GM12872 (cell line): Measurements from ENCODE around the gene CHSY1.

Source experiments
- TF ChIP-seq, protein P1 (sequence below): IDR thresholded peaks from 3 replicates; pipeline ENCODE4 v1.5.1; 2011; ENCODE audit warnings: low read depth, mild to moderate bottlenecking, low read length, moderate library complexity; ENCODE audit not compliant: insufficient read depth

The CHSY1 gene

GRCh38 chr15:101173233-101174119, 78.4 kb downstream of the CHSY1 start:
- TF ChIP-seq, protein P1, sequence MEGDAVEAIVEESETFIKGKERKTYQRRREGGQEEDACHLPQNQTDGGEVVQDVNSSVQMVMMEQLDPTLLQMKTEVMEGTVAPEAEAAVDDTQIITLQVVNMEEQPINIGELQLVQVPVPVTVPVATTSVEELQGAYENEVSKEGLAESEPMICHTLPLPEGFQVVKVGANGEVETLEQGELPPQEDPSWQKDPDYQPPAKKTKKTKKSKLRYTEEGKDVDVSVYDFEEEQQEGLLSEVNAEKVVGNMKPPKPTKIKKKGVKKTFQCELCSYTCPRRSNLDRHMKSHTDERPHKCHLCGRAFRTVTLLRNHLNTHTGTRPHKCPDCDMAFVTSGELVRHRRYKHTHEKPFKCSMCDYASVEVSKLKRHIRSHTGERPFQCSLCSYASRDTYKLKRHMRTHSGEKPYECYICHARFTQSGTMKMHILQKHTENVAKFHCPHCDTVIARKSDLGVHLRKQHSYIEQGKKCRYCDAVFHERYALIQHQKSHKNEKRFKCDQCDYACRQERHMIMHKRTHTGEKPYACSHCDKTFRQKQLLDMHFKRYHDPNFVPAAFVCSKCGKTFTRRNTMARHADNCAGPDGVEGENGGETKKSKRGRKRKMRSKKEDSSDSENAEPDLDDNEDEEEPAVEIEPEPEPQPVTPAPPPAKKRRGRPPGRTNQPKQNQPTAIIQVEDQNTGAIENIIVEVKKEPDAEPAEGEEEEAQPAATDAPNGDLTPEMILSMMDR = no peak

DNA sequence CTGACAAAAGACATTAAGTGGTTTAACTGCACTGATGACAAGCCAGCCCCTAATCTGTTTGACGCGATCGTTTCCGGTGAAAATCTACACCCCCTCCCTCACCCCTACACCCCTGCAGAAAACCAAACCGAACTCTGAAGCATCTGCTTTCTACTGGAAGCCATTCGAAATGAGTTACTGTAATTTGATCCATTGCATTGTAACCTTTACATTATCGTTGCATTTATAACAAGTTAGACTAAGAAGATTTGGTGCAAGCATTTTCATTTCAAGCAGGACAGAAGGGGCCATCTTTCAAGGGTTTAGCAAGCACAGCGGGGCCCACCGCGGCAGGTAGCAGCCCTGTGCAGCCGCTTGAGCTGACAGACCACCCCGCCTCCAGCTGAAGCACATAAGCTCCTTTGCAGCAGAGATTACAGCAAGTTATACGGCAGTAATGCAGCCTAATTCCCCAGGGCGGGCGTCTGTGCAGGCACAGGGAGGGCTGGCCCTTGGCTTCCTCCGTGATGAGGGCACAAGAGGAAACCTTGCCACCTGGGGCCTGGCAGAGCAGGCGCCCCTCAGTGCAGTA, 79.3 kb downstream of the CHSY1 start:
- TF ChIP-seq, protein P1 = no peak

- TF ChIP-seq, protein P1 = no peak
Measured at GRCh38 chr15:101171954-101172353, 79.9 kb downstream of the CHSY1 start.

DNA sequence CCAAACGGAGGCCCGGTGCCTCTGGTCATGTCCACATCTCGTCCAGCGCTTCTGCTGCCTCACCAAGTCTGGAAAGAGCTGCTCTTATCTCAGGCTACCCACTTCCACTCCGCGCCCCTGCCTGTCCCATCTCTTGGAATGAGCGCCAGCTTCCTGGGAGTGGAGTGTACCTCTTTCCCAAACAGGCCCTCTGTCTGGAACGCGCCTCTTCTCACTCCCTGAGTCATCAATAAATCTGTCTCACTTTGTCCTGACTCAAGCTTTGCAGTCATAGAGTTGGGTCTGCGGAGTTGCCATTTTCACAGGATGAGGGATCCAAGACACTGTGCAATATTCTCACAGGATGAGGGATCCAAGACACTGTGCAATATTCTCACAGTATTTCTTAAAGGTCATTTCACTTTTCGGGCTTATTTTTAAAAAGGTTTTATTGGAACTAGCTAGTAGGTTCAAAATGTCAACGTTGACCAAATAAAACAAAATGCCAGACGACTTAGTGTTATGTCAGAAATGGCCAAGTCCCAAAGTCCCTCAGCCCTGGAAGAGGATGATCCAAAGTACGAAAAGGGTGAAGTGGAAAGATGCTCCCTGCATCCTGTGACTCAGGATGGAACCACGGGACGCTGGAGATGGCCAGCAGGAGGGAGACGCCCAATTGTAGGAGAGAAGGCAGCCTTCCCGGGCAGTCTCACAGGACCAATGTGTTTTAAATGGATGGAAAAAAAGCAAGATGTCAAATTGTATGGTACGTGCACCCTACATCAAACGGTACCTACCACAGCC, 81.1 kb downstream of the CHSY1 start:
- TF ChIP-seq, protein P1 = no peak

GRCh38 chr15:101169495-101170071, 82.3 kb downstream of the CHSY1 start:
- TF ChIP-seq, protein P1 = no peak

DNA sequence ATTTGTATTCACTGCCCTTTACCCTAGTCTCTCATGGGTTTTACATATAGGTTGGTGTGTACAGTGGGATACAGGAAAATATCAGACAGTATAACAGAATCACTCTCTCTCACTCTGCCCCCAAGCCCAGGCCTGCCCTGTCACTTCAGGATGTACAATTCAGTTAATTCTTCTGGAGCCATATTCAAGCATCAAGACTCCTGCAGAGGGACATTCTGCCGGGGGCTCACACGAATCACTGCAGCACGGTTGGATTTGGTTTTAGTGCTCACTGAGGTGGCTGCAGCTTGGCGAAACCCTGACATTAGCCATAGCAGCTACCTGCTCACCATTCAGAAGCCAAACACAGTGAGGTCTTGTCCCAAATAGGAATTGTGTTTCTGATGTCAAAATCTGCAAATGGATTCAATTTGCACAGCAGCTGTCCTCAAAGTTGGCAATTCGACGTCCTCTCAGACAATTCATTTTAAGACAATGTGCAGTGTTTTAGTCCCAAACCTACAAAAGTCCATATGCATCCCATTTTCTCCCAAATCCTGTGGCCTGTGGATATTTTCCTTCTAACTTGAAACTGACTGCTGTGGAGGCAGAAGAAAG, 82.9 kb downstream of the CHSY1 start:
- TF ChIP-seq, protein P1 = no peak
